Heart left ventricle (tissue), 16 donors: ENCODE data around the gene LIN28B. TPM values are rescaled to one million over a fixed set of nuclear protein-coding genes. Genes with fewer than 3 reads are reported as not detected.

ENCODE experiments used
- ATAC-seq, 4 donors: fragments of 200-7000 bp; cut with Tn5 transposase; one replicate each; pipeline ENCODE4 v1.9.1; 2020 to 2022; ENCODE audit warnings: moderate library complexity in 4 of 4, mild to moderate bottlenecking in 3 of 4, moderate number of reproducible peaks in 1 of 4
- DNase-seq, 5 donors: peaks; one replicate each; pipeline ENCODE4 v3.0.0-alpha.2; 2020
- H3K27ac ChIP-seq, 12 donors: fragments of 200-600 bp; sonication (generic) in 4 of 12; one replicate each; pipeline versions ENCODE4 v1.5.0 to v1.8.0; 2016 to 2022; ENCODE audit warnings: mild to moderate bottlenecking in 2 of 12
- H3K27me3 ChIP-seq, 9 donors: fragments of 200-600 bp; sonication (generic) in 2 of 9; one replicate each; pipeline versions ENCODE4 v1.5.1 to v1.8.0; 2016 to 2022; ENCODE audit warnings: mild to moderate bottlenecking in 3 of 9
- H3K36me3 ChIP-seq, 9 donors: fragments of 200-600 bp; sonication (generic) in 2 of 9; one replicate each; pipeline versions ENCODE4 v1.5.0 to v1.8.0; 2018 to 2022; ENCODE audit warnings: mild to moderate bottlenecking in 2 of 9
- H3K4me1 ChIP-seq, 12 donors: fragments of 200-600 bp; sonication (generic) in 4 of 12; one replicate each; pipeline versions ENCODE4 v1.5.0 to v1.8.0; 2016 to 2022; ENCODE audit warnings: mild to moderate bottlenecking in 3 of 12
- H3K4me3 ChIP-seq, 12 donors: fragments of 200-600 bp; sonication (generic) in 4 of 12; one replicate each; pipeline versions ENCODE4 v1.5.0 to v1.8.0; 2017 to 2022; ENCODE audit warnings: mild to moderate bottlenecking in 9 of 12, moderate library complexity in 4 of 12
- H3K9me3 ChIP-seq, 12 donors: fragments of 200-600 bp; sonication (generic) in 4 of 12; one replicate each; pipeline versions ENCODE4 v1.5.0 to v1.8.0; 2016 to 2022; ENCODE audit warnings: mild to moderate bottlenecking in 1 of 12
- POLR2A ChIP-seq, 2 donors: fragments of 450-650 bp; IDR thresholded peaks; one replicate each; pipeline ENCODE4 v1.6.1; 2017; ENCODE audit warnings: antibody characterized with exemption in 2 of 2, mild to moderate bottlenecking in 2 of 2, moderate library complexity in 2 of 2
- WGBS, 4 donors: extraction: QIAGEN DNeasy Blood & Tissue Kit in 2 of 4; methylation state at CpG; one replicate each; pipeline versions ENCODE4 v1.1.5 to v1.1.7; 2013 to 2018; 5-methylcytosine and 5-hydroxymethylcytosine counted together
- intact Hi-C, 10 donors: fragments of 100-400 bp; cut with DNase I; formaldehyde crosslinking; loops; one replicate each; pipeline versions ENCODE4 v1.11.1 to v1.14.2; 2022
- polyA plus RNA-seq, 2 donors: library from polyadenylated mRNA; stranded (reverse); fragments of 200-250 nt; gene quantifications; one replicate each; pipeline ENCODE4 v1.2.3, GENCODE V29; 2013
- total RNA-seq, 9 donors: library from RNA; depleted of rRNA in 2 of 9; stranded (reverse); fragments of >200 nt in 2 of 9; fragmentation: NEBNext Ultra II Directional in 3 of 9; extraction: Animal tissue kit (Norgen Biotek cat#: 25700) in 3 of 9; gene quantifications; one replicate each; pipeline versions ENCODE4 v1.1.0 to v1.2.4, GENCODE V29; 2016 to 2023
- TF ChIP-seq, protein P1 (sequence below), 12 donors: fragments of 200-600 bp; sonication (generic) in 4 of 12; IDR thresholded peaks; one replicate each; pipeline versions ENCODE4 v1.5.0 to v1.8.0; 2018 to 2022; ENCODE audit warnings: antibody characterized with exemption in 12 of 12, mild to moderate bottlenecking in 5 of 12
- donor health status: ischemic (EF 13 %, LVEDD 7.1; RV severe dilation, severe dysfunction).
- donor health status: healthy with polysubstance abuse.
- donor health status: DM: no; HTN: yes; CAD: no.
- donor health status: DM: no; HTN: no; CAD: no.
- donor health status: ischemic (EF 25% LVEDD 6.9; RV normal size, moderate dysfunction).
- donor health status: ischemic (EF 25% LVEDD 5.7; RV mildly dilated, moderate dysfunction).
- donor health status: healthy.
- donor health status: DM: yes; HTN: yes; CAD: no.
- donor health status: ischemic (EF 35%, LVEDD 5.7; RV mildly dilated, moderate dysfunction).
- donor health status: nonischemic (EF 11% LVEDD 7.7; RV severe dilation, severe dysfunction).
- donor health status: DM: yes; HTN: yes; CAD: no.
- donor health status: PGD.
- donor health status: ischemic (EF 29% LVEDD 5.4; RV normal size, mild dysfunction).
- donor health status: nonischemic (EF 23%, LVEDD 6.1; RV moderate dilation, normal function).

LIN28B gene
- total and polyA plus RNA-seq, 11 donors: not detected

DNA sequence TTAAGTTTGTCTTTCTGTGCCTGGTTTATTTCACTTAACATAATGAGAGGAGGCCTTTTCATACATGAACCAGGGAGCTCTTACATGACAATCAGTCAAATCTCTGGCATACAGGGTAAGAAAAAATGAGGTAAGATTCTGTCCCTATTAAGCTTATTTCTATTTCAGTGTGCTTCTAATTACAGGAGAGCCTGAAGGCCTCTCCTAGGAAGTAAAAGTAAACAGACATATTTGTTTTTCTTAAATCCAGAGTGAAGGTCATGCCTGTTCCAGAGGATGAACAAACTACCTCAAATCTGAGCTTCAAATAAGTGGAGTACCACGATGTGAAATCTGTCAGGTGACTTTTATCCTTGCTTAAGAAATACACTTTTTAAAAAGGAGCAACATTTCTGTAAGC lies 150.3 kb downstream of the LIN28B start:
- Histone ChIP-seq H3K27me3 (no peaks in the 10 kb centered on the region), H3K9me3 (no peaks in the 10 kb centered on the region), H3K27ac (no peak overlapping the region), H3K36me3 (peaks cover 0 to 59% (median 22%) of the 10 kb centered on the region in 9 donors), H3K4me3 (no peak overlapping the region), H3K4me1 (peaks cover 0 to 4% (median 0%) of the 10 kb centered on the region in 12 donors)
- DNase-seq: no peak
- no peak for ATAC-seq
- WGBS, 4 donors: 76 to 85% (median 81%) methylated on average over 1 of the region's 1 CpG
- TF ChIP-seq, protein P1, sequence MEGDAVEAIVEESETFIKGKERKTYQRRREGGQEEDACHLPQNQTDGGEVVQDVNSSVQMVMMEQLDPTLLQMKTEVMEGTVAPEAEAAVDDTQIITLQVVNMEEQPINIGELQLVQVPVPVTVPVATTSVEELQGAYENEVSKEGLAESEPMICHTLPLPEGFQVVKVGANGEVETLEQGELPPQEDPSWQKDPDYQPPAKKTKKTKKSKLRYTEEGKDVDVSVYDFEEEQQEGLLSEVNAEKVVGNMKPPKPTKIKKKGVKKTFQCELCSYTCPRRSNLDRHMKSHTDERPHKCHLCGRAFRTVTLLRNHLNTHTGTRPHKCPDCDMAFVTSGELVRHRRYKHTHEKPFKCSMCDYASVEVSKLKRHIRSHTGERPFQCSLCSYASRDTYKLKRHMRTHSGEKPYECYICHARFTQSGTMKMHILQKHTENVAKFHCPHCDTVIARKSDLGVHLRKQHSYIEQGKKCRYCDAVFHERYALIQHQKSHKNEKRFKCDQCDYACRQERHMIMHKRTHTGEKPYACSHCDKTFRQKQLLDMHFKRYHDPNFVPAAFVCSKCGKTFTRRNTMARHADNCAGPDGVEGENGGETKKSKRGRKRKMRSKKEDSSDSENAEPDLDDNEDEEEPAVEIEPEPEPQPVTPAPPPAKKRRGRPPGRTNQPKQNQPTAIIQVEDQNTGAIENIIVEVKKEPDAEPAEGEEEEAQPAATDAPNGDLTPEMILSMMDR (IDR thresholded peaks at IDR 0.05): no peak
- TF ChIP-seq POLR2A (IDR thresholded peaks at IDR 0.05): no peak
- intact Hi-C loops: no loop called here

DNA sequence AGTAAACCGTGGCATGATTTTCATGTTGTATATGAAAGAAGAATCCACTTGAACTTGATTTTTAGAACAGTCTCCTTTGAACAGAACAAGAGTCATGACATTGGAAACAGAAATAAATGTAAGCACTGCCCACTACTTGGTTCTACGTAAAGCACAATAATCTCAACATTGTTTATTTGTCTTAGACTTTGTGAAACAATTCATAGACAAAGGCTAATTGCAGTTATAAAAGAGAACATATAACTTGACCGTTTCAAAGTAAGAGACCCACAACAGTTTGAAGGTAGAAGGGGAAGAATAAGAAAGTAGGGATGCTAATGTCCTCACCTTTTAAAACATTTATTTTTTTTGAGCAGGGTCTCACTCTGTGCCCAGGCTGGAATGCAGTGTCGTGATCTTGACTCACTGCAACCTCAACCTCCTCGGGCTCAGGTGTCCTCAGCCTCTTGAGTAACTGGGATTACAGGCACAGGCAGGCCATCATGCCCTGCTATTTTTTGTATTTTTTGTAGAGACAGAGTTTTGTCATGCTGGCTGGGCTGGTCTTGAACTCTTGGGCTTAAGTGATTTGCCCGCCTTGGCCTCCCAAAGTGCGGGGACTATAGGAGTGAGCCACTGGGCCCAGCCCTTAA lies 151.8 kb downstream of the LIN28B start:
- Histone ChIP-seq H3K27me3 (no peaks in the 10 kb centered on the region), H3K4me3 (no peak overlapping the region), H3K4me1 (peaks cover 0 to 4% (median 0%) of the 10 kb centered on the region in 12 donors), H3K27ac (no peak overlapping the region), H3K9me3 (no peaks in the 10 kb centered on the region), H3K36me3 (peaks cover 0 to 55% (median 30%) of the 10 kb centered on the region in 9 donors)
- 75 to 89% (median 83%) methylated on average over 7 of the region's 7 CpGs for WGBS, 4 donors
- no peak for ATAC-seq
- intact Hi-C loops: no loop called here
- DNase-seq: no peak
- TF ChIP-seq POLR2A (IDR thresholded peaks at IDR 0.05): no peak
- TF ChIP-seq, protein P1 (IDR thresholded peaks at IDR 0.05): no peak

DNA sequence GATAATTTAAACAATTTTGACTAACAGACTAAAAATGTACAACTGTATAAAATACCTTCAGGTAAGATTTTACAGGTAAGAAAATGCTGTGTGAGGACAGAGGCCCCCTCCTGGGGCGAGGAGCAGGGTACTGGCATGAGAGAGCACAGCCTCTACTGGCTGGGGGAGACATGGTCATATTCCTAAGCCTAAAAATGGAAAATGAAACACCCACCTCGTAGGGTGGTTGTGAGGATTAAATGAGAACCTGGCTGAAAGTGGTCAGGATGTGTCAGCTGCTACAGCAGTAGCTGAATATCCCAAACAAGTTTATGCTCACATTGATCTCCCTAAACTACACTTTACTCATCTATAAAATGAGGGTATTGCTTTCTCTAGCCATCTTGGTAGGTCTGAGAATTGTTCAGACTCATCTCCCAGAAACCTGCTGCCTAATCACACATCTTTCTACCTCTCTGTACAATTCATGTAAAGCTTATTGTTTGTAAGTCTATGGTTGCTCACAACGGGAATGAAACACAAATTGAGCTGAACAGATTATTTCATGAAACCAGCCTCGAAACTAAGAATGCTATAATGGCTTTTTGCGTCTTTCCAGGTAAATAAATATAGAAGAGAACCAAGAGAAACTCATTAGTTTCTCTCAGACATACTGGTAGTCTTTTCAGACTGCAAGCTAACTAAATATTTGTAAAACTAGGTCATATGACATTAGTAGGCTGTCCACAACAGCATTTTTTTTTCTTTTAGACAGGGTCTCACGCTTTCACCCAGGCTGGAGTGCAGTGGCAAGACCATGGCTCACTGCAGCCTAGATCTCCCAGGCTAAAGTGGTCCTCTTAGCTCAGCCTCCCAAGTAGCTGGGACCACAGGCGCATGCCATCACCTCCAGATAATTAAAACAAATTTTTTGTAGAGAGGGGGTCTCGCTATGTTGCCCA lies 153.3 kb downstream of the LIN28B start:
- Histone ChIP-seq H3K27ac (no peak overlapping the region), H3K36me3 (peaks cover 0 to 69% (median 32%) of the 10 kb centered on the region in 9 donors), H3K9me3 (no peaks in the 10 kb centered on the region), H3K4me1 (peaks cover 0 to 4% (median 0%) of the 10 kb centered on the region in 12 donors), H3K4me3 (no peak overlapping the region), H3K27me3 (no peaks in the 10 kb centered on the region)
- DNase-seq (no peak), ATAC-seq (no peak)
- 71 to 77% (median 74%) methylated on average over 8 of the region's 8 CpGs for WGBS, 4 donors
- no peak for TF ChIP-seq POLR2A (IDR thresholded peaks at IDR 0.05)
- TF ChIP-seq, protein P1 (IDR thresholded peaks at IDR 0.05): no peak
- intact Hi-C loops: no loop called here

DNA sequence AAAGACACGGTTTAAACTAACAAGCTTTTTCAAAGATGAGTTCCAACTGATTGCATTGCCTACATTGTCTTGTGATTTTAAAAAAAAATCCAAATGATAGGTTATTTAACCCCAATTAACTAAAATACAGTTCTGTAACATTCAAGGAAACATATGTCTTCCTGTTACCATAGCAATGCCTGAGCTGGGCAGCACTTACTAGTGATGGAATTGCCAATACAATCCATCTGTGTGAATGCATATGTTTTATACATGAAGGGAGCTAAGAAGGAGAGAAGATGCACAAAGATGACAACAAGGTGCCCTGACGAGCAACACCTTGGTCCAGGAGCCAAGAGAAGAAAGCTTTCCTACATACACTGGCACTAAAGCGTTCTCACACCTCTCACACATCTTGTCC lies 154.2 kb downstream of the LIN28B start:
- DNase-seq (no peak), ATAC-seq (no peak)
- no peaks in the 10 kb centered on the region for H3K9me3 ChIP-seq
- 87 to 90% (median 88%) methylated on average over 3 of the region's 3 CpGs for WGBS, 4 donors
- no peak for TF ChIP-seq POLR2A (IDR thresholded peaks at IDR 0.05)
- TF ChIP-seq, protein P1 (IDR thresholded peaks at IDR 0.05): no peak
- H3K36me3 ChIP-seq: peaks cover 0 to 77% (median 38%) of the 10 kb centered on the region in 9 donors
- no peak overlapping the region for H3K4me3 ChIP-seq
- no peaks in the 10 kb centered on the region for H3K27me3 ChIP-seq
- no peak overlapping the region for H3K27ac ChIP-seq
- H3K4me1 ChIP-seq: peaks cover 0 to 4% (median 0%) of the 10 kb centered on the region in 12 donors
- intact Hi-C loops: no loop called here
